ENCODE measurements around the gene ZFAND6.
"Not testable (repeated sequence)": the region's sequence is repeated elsewhere in the genome, so short reads cannot be mapped to it uniquely, and the experiment has no call there.

ZFAND6 gene

GRCh38 chr15:80152180-80152895 lies 92.9 kb downstream of the ZFAND6 start:
- peak; percentile 61 to 96 (median 88) for DNase-seq

DNA sequence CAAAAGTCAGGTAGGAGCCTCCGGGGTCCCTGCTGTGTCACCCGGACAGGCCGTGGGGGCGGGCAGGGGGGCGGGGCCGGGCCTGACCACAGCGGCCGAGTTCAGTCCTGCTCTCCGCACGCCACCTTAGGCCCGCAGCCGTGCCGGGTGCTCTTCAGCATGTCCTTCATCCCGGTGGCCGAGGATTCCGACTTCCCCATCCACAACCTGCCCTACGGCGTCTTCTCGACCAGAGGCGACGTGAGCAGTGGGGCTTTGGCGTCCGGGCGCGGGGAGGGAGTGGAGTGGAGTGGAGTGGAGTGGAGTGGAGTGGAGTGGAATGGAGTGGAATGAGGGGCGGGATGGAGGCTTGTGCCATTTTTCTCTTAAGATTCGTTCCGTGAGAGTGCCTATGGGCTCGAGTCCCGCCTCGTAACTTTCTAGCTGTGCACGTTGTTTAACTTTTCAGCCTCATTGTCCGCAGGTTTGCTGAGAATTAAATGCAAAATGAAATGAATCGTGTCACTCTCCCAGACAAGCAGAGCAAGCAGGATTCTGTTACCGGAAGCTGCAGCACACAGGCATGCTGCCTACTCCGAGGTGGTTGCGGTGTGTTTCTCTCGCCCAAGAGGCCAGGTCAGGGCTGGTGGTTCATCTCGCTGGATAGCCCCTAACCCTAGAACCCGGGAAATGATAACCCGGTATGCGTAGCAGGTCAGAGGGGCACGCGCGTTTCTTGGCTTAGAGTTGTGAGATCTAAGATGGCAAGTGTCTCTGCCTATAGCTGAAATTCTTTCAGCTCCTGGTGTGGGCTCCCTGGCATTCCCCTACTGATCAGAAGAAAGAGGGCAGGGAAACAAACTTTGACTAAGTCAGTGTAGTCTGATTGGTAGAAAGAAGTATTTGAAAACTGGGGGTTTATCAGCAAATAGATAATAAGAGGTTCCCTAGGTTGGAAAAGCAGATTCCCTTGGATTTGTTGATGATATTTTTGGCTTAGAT lies 93.7 kb downstream of the ZFAND6 start, which contains the start of gene FAH:
Gene FAH, plus strand, starts transcription at position 104 of the 981 bp plus-strand sequence. Its CDS starts 56 bp downstream, at position 160.
- DNase-seq = peak in 5 of 6 experiments; percentile 27 to 63 (median 43)

GRCh38 chr15:80153900-80154299 lies 94.4 kb downstream of the ZFAND6 start:
- no peak for DNase-seq

DNA sequence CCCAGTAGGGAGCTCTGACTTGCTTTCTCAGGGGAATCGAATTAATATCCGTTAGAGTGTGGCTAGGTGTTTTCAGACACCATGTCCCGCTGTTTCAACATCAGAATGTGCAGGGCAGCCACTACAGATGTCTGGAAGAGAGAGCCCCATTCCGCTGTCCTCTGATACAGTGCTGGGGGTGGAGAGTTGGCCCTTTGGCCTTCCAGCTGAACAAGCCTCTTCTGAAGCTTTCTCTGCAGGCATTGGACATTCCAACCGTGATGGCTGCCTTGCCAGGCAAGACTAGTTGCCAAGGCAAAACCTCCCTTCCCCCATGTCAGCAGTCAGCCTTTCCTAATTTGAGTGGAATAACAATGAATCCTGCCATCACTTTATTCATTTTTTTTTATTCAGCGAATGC lies 94.9 kb downstream of the ZFAND6 start:
- no peak for DNase-seq

GRCh38 chr15:80155001-80155377 lies 95.5 kb downstream of the ZFAND6 start:
- no peak for DNase-seq

DNA sequence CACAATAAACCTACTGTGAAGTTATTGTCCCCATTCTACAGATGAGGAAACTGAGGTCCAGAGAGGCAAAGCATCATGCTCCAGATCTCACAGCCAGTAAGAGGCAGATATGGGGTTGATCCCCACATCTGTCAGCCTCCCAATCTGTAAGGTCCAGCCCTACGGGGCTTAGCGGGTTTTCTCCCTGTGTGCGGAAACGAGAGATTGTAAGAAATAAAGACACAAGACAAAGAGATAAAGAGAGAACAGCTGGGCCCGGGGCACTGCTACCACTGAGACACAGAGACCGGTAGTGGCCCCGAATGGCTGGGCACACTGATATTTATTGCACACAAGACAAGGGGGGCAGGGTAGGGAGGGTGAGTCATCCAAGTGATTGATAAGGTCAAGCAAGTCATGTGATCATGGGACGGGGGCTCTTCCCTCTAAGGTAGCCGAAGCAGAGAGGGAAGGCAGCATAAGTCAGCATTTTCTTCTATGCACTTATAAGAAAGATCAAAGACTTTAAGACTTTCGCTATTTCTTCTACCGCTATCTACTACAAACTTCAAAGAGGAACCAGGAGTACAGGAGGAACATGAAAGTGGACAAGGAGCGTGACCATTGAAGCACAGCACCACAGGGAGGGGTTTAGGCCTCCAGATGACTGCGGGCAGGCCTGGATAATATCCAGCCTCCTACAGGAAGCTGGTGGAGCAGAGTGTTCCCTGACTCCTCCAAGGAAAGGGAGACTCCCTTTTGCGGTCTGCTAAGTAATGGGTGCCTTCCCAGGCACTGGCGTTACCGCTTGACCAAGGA lies 96.1 kb downstream of the ZFAND6 start:
- not testable (repeated sequence) for DNase-seq

- DNase-seq = no peak
Observed at GRCh38 chr15:80156176-80156720, 96.8 kb downstream of the ZFAND6 start.

GRCh38 chr15:80157215-80157614 lies 97.7 kb downstream of the ZFAND6 start:
- DNase-seq = no peak

GRCh38 chr15:80159301-80159700 lies 99.8 kb downstream of the ZFAND6 start:
- no peak for DNase-seq

GRCh38 chr15:80159811-80160569 lies 100.5 kb downstream of the ZFAND6 start:
- no peak for DNase-seq

DNA sequence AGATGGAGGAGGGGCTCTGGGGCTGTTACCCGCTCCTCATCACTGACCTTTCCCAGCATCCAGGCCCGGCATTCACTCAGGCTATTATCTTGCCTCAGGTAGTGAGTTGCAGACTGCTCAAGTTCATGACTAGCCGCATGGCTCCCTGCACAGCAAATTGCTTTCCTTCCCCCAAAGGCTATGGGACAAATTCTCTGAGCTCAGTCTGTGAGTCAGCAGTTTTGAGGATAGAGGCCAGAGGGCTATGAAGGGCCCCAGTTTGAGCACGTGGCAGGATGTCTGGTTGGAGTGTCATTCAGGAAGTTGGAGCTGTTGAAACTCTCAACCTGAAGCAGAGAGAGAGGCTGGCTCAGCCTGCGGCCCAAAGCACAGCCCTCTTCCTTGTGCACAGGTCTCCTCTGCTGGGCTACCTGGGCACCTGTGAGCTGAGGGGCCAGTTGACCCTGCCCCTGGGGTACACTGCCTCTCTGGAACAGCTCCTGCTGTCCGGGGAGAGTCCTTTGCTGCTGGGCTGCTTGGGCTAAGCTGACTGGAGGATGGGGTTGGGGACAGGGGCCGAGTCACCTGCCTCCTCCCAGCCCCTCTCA lies 101.2 kb downstream of the ZFAND6 start:
- DNase-seq = no peak

DNA sequence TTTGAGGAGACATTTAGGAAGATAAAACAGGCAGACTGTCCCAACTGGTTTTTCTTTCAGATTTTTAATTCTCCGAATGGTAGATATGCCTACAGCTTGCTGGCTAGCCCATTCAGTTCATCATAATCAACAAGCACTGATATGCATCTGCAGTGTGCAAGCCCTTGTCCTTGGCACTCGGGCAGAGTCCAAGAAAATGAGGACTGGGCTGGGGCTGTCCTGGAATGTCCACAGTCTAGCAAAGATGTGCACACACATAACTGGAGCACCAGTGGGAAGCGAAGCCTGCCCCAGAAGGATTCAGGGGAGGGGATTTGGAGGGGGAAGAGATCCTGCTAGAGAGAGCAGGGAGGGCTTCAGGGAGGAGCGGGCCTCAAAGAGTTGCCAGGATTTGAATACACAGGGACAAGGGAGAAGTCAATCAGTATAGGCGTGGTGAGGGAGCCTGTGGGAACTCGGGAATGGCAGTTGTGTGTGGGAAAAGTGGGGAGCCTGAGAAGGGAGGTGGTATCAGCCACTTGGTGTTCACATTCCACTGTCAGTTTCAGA lies 102.1 kb downstream of the ZFAND6 start:
- no peak for DNase-seq

DNA sequence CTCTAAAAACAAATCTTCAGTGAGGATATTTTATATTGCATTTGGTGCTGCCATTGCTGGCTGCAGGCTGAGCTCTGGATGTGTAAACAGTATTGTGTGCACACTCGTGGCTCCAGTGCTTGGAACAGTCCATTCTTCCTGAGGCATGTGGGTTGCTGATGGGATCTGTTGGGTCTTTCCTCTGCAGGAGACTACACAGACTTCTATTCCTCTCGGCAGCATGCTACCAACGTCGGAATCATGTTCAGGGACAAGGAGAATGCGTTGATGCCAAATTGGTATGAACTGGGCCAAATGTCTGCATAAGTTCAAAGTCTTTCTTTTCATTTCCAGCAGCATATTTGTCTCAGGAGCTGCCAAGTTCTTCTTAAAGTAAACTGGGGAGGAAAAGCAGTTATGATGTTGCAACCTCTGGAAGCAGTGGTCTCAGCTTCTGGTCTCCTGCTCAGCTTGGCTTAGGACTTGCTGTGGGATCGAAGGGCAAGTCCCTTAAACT lies 102.6 kb downstream of the ZFAND6 start:
- DNase-seq = no peak

DNA sequence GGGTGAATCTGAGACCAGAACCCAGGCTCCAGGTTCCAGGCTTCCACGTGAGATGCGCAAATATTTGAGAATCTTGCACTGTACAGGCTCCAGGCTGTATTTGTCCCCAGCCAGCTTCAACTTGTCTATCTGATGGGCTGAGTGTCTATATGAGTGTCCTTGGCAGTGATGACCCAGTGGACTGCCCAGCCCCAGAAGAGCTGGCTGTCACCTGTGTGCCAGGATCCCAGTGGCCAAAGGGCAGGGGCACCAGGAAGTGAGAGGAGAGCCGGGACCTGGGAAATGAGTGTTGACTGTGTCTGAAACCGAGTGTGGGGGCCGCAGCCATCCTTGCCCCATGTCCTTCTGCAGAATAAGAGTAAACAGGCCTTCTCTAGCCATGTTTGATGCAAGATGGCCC lies 103.7 kb downstream of the ZFAND6 start:
- no peak for DNase-seq

GRCh38 chr15:80163897-80164296 lies 104.4 kb downstream of the ZFAND6 start:
- no peak for DNase-seq

GRCh38 chr15:80167936-80168335 lies 108.5 kb downstream of the ZFAND6 start:
- DNase-seq = no peak

- no peak for DNase-seq
Observed at GRCh38 chr15:80168421-80168820, 108.9 kb downstream of the ZFAND6 start.

DNA sequence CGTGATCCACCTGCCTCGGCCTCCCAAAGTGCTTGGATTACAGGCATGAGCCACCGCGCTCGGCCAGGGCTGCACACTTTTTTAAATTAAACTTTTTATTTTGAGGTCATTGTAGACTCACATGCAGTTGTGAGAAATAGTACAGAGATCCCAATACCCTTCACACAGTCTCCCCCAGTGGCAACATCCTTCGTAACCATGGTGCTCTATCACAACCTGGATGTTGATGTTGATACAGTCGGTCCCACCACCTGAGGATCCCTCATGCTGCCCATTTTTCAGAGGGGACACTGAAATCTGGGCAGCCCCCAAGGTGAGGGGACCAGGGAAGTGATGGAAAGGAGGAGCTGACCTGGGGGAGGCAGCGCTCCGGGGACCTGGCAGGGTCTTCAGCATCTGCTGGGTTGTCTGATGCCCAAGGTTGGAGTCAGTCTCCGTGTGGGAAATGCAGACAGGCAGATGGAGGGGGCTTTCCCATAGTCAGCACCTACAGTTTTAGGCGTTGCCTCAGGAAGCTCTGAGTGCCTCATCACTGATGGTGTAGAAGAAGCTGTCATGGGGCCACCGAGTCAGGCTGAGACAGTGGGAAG lies 110.4 kb downstream of the ZFAND6 start:
- DNase-seq = no peak

DNA sequence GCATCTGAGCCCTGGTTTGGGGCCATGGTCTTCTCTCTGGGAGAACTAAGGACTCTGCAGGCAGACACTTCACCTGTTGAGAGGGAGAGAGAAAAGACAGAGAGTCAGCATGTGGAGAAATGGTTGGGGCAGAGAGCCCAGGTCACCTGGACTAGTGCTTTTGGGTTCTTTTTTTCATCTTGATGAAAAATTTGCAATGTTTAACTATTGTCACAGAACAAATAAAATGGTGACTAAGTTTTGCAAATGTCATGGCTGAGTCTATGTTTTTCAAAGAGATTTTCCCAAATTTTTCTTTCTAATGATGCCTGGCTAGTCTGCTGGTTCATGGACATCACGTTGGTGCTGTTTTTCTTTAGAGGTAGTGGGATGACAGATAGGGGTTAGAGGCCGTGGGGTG lies 111.1 kb downstream of the ZFAND6 start:
- DNase-seq = no peak

DNA sequence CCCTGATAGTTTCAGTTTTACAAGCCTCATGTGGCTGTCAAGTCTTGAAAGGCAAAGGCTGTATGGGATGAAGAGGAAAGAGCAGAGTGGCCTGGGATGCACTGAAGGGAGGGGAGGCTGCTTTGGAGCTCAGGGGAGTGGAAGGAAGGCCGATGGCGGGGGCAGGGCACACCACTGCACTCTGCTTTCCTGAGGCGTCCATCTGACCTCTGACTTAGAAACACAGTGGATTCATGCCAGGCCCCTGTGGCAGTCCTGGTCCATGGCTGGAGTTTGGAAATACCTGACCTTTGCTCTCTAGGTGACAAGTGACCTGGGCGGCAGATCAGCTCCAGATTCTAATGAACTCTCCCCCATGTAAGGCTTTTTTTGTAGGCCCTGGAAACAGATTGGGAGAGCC lies 112.3 kb downstream of the ZFAND6 start:
- DNase-seq = no peak

- DNase-seq = no peak
Observed at GRCh38 chr15:80172401-80172800, 112.9 kb downstream of the ZFAND6 start.
